ENCODE measurements around the gene VCAM1.

VCAM1 gene

GRCh38 chr1:100703052-100703451 lies 16.5 kb upstream of the VCAM1 start:
- TF ChIP-seq CTCF (IDR thresholded peaks at IDR 0.05; ENCODE audit: control insufficient read depth, insufficient read depth, low read depth, low read length, missing control alignments) = no peak
- DNase-seq (ENCODE audit: low read depth) = no peak
- no peak overlapping the region for H3K4me3 ChIP-seq (ENCODE audit: control insufficient read depth, low read depth, low read length)

GRCh38 chr1:100703716-100704115 lies 15.8 kb upstream of the VCAM1 start:
- H3K4me3 ChIP-seq (ENCODE audit: control insufficient read depth, low read depth, low read length) = no peak overlapping the region
- no peak for TF ChIP-seq CTCF (IDR thresholded peaks at IDR 0.05; ENCODE audit: control insufficient read depth, insufficient read depth, low read depth, low read length, missing control alignments)
- DNase-seq (ENCODE audit: low read depth) = peak; percentile 33

GRCh38 chr1:100704473-100704872 lies 15.1 kb upstream of the VCAM1 start:
- DNase-seq (ENCODE audit: low read depth) = no peak
- no peak for TF ChIP-seq CTCF (IDR thresholded peaks at IDR 0.05; ENCODE audit: control insufficient read depth, insufficient read depth, low read depth, low read length, missing control alignments)

GRCh38 chr1:100706296-100706695 lies 13.2 kb upstream of the VCAM1 start:
- H3K4me3 ChIP-seq (ENCODE audit: control insufficient read depth, low read depth, low read length) = no peak overlapping the region
- no peak for TF ChIP-seq CTCF (IDR thresholded peaks at IDR 0.05; ENCODE audit: control insufficient read depth, insufficient read depth, low read depth, low read length, missing control alignments)
- DNase-seq (ENCODE audit: low read depth) = no peak

More at GRCh38 chr1:100704473-100704872, 15.1 kb upstream of the VCAM1 start:
- no peak overlapping the region for H3K4me3 ChIP-seq (ENCODE audit: control insufficient read depth, low read depth, low read length)

- TF ChIP-seq CTCF (IDR thresholded peaks at IDR 0.05; ENCODE audit: control insufficient read depth, insufficient read depth, low read depth, low read length, missing control alignments) = no peak
- DNase-seq (ENCODE audit: low read depth) = no peak
- no peak overlapping the region for H3K4me3 ChIP-seq (ENCODE audit: control insufficient read depth, low read depth, low read length)
These were observed 12.7 kb upstream of the VCAM1 start for GRCh38 chr1:100706856-100707255.

- no peak for DNase-seq (ENCODE audit: low read depth)
These were observed 11.0 kb upstream of the VCAM1 start for GRCh38 chr1:100708476-100709062.

More at GRCh38 chr1:100708476-100709062, 11.0 kb upstream of the VCAM1 start:
- no peak overlapping the region for H3K4me3 ChIP-seq (ENCODE audit: control insufficient read depth, low read depth, low read length)
- no peak for TF ChIP-seq CTCF (IDR thresholded peaks at IDR 0.05; ENCODE audit: control insufficient read depth, insufficient read depth, low read depth, low read length, missing control alignments)
